GM18868 (cell line): ENCODE measurements around the gene THOC7.

Experiments
- ATAC-seq: cut with Tn5 transposase; IDR thresholded peaks from one replicate; pipeline ENCODE4 v1.9.1; 2021; ENCODE audit warnings: mild to moderate bottlenecking, moderate library complexity; ENCODE audit not compliant: unreplicated experiment

THOC7 gene

GRCh38 chr3:63863150-63864007 lies at the start of gene THOC7, which contains the start of gene ATXN7:
Gene THOC7 (minus strand): TSS chr3:63863805. CDS start chr3:63863790, 15 bp downstream.
Gene ATXN7 (plus strand): TSS chr3:63863867. CDS start chr3:63912599, 48,732 bp downstream.
- ATAC-seq: peak; percentile 79

- peak; percentile 19 for ATAC-seq
Measured at GRCh38 chr3:63912768-63913588, 49.4 kb upstream of the THOC7 start.

- peak; percentile 74 for ATAC-seq
Measured at GRCh38 chr3:63911873-63912767, 48.5 kb upstream of the THOC7 start, which contains the start of gene SCAANT1. Gene SCAANT1 (minus strand): TSS chr3:63912383.

- ATAC-seq: no peak
Measured at GRCh38 chr3:63911509-63911872, 47.9 kb upstream of the THOC7 start.

GRCh38 chr3:63910891-63911290 lies 47.3 kb upstream of the THOC7 start:
- peak; percentile 26 for ATAC-seq

- no peak for ATAC-seq
Measured at GRCh38 chr3:63910001-63910400, 46.4 kb upstream of the THOC7 start.

- ATAC-seq: no peak
Measured at GRCh38 chr3:63909431-63909830, 45.8 kb upstream of the THOC7 start.

- ATAC-seq: no peak
Measured at GRCh38 chr3:63908776-63909175, 45.2 kb upstream of the THOC7 start.

- no peak for ATAC-seq
Measured at GRCh38 chr3:63908081-63908736, 44.6 kb upstream of the THOC7 start.

- no peak for ATAC-seq
Measured at GRCh38 chr3:63905731-63906620, 42.4 kb upstream of the THOC7 start.

GRCh38 chr3:63900459-63900858 lies 36.9 kb upstream of the THOC7 start:
- no peak for ATAC-seq

GRCh38 chr3:63900010-63900409 lies 36.4 kb upstream of the THOC7 start:
- no peak for ATAC-seq

GRCh38 chr3:63896332-63897030 lies 32.9 kb upstream of the THOC7 start:
- ATAC-seq: peak; percentile 88

- no peak for ATAC-seq
Measured at GRCh38 chr3:63895422-63896189, 32.0 kb upstream of the THOC7 start.

GRCh38 chr3:63892773-63893352 lies 29.3 kb upstream of the THOC7 start:
- no peak for ATAC-seq

GRCh38 chr3:63891518-63891917 lies 27.9 kb upstream of the THOC7 start:
- no peak for ATAC-seq

GRCh38 chr3:63886858-63887257 lies 23.3 kb upstream of the THOC7 start:
- ATAC-seq: no peak
